GM19324 (cell line): ENCODE results near the gene CLEC16A.

Experiments
- ATAC-seq: cut with Tn5 transposase; IDR thresholded peaks from one replicate; pipeline ENCODE4 v1.9.1; 2021; ENCODE audit warnings: mild to moderate bottlenecking, moderate library complexity; ENCODE audit not compliant: unreplicated experiment, low FRiP score

The CLEC16A gene

GRCh38 chr16:11033629-11034420 lies 89.5 kb downstream of the CLEC16A start:
- ATAC-seq: no peak

GRCh38 chr16:11034481-11034931 lies 90.1 kb downstream of the CLEC16A start:
- ATAC-seq: no peak

DNA sequence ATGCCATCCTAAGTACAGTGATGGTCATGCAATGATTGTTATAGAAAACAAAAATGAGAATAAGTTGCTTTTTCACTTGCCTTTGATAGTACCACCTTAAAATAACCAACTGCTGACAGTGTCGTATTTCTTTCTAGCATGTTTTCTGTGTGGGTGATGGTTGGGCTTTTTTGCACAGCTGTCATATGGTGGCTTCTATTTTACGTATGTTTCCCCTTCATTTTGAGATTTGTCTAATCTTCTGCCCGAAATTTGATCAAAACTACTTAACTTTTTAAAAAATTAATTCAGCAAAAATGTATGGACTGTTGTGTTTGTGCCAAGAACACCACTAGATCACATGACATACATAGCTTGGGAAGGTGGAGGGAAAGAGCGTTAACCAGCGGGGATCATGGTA lies 90.7 kb downstream of the CLEC16A start:
- ATAC-seq: no peak

GRCh38 chr16:11036040-11036439 lies 91.7 kb downstream of the CLEC16A start:
- ATAC-seq: no peak

GRCh38 chr16:11036868-11037410 lies 92.6 kb downstream of the CLEC16A start:
- no peak for ATAC-seq

- ATAC-seq: no peak
Measured at GRCh38 chr16:11038305-11038704, 93.9 kb downstream of the CLEC16A start.

- no peak for ATAC-seq
Measured at GRCh38 chr16:11038777-11039176, 94.4 kb downstream of the CLEC16A start.

- no peak for ATAC-seq
Measured at GRCh38 chr16:11039726-11040125, 95.4 kb downstream of the CLEC16A start.

- no peak for ATAC-seq
Measured at GRCh38 chr16:11042191-11042590, 97.8 kb downstream of the CLEC16A start.

- ATAC-seq: no peak
Measured at GRCh38 chr16:11045441-11045840, 101.1 kb downstream of the CLEC16A start.

GRCh38 chr16:11045846-11046245 lies 101.5 kb downstream of the CLEC16A start:
- no peak for ATAC-seq

- ATAC-seq: no peak
Measured at GRCh38 chr16:11046382-11046931, 102.1 kb downstream of the CLEC16A start.

DNA sequence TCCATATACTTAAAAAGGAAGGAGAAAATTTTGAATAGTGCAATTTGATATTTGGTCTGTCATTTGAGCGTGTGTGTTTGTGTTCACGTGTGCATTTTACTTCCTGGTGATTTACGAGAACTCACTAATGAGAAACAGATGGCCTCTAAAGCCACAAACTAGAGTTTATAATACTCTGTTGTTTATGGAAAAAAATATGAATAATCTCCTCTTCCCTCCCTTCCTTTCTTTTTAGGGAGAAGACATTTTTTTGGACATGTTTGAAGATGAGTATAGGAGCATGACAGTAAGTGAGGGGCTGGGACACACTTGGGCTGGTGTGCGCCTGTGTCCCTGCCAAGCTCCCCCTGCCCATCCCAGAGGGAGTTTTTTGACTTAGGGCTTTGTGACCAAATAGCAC lies 102.7 kb downstream of the CLEC16A start:
- no peak for ATAC-seq

DNA sequence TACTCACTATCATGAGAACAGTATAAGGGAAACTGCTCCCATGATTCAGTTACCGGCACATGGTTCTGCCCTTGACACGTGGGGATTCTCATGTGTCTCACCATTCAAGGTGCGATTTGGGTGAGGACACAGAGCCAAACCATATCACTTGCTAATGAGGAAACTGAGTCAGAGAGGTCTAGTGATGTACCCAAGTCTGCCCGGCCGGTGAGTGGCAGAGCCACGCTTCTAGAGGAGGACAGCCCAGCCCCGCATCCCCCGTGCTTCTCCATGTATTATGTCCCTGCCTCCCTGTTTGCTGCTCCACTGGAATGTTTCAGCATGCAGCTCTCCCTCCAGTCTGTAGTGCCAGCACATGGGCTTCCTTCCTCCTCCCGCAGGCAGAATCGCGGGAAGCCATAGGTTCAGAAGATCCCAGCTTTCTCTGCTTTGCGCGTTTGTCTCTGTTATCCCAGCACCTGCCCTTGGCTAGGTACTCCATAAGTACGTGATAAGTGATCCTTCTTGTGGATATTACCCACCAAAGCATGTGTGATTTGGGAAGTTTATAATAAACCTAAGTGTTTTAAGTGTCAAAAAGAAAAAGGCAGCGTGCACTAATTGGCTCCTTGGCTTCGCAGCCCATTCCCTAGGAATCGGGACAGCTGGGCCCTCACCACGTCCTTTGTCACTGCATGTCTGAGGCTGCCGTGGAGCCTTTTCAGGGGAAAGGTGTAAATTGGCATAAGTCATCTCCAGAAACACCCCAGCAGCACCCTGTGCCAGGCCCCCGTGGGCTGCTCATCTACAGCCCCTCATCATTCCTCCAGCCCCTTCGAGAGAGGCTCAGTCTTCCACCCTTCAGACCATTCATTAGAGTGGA lies 103.8 kb downstream of the CLEC16A start:
- ATAC-seq: no peak

DNA sequence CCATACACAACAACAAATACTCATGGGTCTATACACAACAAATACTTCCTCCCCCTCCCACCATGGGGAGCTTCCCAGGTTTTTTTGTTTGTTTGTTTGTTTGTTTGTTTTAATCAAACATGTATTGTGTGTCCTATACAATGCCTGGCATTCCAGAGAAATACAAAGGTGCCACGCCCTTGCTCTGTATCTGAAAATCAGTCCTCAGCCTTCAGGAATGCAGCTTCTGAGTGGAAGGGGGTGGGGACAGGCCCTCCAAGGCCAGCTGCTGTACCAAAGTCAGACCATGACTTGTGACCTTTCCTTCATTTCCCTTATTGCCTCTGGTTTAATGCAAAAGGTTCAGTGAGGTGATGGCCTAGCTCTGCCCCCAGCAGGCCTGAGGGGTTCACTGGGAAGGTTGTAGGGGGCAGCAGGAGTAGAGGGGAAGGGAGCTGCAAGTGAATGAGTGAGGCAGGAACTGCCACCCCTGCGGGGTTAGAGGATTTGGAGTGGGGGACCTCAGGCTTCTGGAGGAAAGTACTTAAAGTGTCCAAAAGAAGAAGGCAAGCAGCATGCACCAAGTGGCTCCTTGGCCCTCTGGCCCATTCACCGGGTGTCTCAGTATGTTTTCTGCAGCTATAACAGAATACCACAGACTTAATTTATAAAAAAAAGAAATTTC lies 105.2 kb downstream of the CLEC16A start:
- no peak for ATAC-seq

DNA sequence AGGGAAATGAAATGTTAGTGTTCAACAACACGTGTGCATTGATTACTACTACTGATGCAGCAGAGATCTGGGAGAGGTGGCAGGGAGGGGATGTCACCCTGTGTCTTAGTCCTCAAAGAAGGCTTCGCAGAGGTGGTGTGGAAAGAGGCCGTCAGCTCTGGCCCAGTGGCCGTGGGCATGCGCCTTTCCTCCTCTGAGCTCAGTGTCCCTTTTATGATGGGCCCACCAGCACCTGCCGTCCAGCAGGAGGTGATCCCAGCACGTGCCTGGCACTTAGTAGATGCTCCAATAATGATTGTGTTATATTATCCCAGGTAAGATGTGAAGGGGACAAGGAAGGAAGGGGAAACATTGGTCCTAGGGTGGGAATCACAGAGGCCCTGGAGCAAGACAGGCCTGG lies 106.2 kb downstream of the CLEC16A start:
- no peak for ATAC-seq

GRCh38 chr16:11050944-11051343 lies 106.6 kb downstream of the CLEC16A start:
- no peak for ATAC-seq

GRCh38 chr16:11051430-11051829 lies 107.1 kb downstream of the CLEC16A start:
- no peak for ATAC-seq

GRCh38 chr16:11051879-11052808 lies 107.8 kb downstream of the CLEC16A start:
- ATAC-seq: no peak
